ENCODE measurements around the gene C1RL.

- TF ChIP-seq NR3C1 (IDR thresholded peaks at IDR 0.05) (no peak), RCOR1 (IDR thresholded peaks at IDR 0.05; ENCODE audit: low read depth, low read length) (no peak), MYC (IDR thresholded peaks at IDR 0.05; ENCODE audit: borderline replicate concordance, low read length) (no peak), MAX (IDR thresholded peaks at IDR 0.05) (no peak), POLR2A (IDR thresholded peaks at IDR 0.05; ENCODE audit: low read length) (no peak), CTCF (IDR thresholded peaks at IDR 0.05) (no peak), ESRRA (IDR thresholded peaks at IDR 0.05; ENCODE audit: borderline replicate concordance, low read length) (no peak), CEBPB (IDR thresholded peaks at IDR 0.05) (no peak), HDAC2 (IDR thresholded peaks at IDR 0.05) (no peak), RFX5 (IDR thresholded peaks at IDR 0.05) (no peak)
Measured at GRCh38 chr12:7107636-7108002, 1.4 kb downstream of the C1RL start.
